SH-SY5Y (cell line): ENCODE measurements around the gene ECM2.

Source experiments
- GATA2 ChIP-seq: IDR thresholded peaks from 2 replicates; pipeline ENCODE4 v1.6.1; 2011; ENCODE audit warnings: mild to moderate bottlenecking, low read depth, low read length
- GATA3 ChIP-seq: IDR thresholded peaks from 2 replicates; pipeline ENCODE4 v1.6.1; 2011; ENCODE audit warnings: low read depth, mild to moderate bottlenecking, low read length, moderate library complexity

The ECM2 gene

DNA sequence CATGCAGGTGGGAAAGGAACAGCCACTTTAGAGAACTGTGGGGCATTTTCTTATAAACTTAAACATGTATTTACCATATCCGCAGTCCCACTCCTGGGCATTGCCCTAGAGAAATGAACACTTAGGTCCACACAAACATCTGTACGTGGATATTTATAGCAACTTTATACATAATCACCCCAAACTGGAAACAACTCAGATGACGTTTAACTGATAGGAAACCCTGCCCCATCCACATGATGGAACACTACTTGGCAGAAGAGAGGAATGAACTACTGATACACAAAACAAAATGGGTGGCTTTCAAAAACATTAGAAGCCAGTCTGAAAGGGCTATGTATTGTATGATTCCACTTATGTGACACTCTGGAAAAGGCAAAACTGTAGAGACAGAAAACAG is 22.4 kb downstream of the ECM2 start:
- TF ChIP-seq GATA3: no peak
- TF ChIP-seq GATA2: no peak

DNA sequence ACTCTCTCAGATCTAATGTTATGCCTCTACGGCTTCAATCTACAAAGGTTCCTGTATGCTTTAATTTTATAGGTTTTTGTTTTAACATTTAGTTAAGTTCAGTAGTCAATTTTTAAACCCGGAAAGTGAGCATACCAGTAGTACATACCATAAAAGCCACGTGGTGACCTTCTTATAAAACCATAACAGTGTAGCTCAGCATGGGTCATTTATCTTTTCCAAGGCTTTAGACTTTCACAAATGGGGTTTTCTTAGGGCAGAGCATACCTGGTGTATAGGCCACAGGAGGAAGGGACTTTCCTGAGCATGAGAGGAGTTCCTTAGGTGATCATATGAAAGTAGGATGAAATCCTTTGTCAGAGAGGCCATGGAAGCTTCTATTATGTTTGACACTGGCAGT is 23.2 kb downstream of the ECM2 start:
- TF ChIP-seq GATA2 (no peak), GATA3 (no peak)

DNA sequence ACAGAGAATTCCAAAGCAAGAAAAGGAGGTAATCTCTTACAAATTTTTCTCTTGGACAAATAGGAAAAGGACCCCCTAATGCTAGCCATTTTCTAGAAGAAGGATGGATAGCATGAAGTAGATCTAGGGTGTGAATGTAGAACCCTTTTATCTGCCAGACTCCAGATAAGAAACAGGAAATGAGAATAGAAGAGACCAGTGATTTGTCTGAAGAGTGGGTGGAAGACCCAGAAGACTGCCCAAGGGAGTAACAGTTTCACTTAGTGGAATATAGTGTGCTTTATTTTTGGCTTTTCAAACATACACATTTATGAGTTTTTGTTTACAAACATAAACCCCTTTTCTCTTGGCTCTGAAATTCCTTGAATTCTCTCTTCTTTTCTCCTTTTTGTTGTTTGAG is 25.0 kb downstream of the ECM2 start:
- TF ChIP-seq GATA2 (no peak), GATA3 (no peak)

DNA sequence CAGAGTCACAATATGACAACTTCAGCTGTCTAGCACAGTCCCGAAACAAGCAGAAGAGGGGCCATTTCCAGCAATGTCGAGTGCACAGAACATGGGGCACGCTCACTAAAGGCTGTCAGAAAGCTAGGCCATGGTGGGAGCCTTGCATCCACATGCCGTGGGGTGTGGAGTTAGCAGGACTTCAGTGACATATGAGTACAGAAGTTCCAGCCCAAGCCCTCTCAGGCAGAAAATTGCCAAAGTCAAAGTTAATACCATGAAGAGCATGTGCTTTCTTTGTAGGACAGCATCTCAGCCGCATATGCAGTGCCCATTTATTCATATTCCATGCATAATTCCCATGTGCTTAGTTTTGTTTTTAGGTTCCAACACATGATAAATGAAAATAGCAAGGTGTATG is 26.7 kb downstream of the ECM2 start:
- TF ChIP-seq GATA3 (no peak), GATA2 (no peak)

DNA sequence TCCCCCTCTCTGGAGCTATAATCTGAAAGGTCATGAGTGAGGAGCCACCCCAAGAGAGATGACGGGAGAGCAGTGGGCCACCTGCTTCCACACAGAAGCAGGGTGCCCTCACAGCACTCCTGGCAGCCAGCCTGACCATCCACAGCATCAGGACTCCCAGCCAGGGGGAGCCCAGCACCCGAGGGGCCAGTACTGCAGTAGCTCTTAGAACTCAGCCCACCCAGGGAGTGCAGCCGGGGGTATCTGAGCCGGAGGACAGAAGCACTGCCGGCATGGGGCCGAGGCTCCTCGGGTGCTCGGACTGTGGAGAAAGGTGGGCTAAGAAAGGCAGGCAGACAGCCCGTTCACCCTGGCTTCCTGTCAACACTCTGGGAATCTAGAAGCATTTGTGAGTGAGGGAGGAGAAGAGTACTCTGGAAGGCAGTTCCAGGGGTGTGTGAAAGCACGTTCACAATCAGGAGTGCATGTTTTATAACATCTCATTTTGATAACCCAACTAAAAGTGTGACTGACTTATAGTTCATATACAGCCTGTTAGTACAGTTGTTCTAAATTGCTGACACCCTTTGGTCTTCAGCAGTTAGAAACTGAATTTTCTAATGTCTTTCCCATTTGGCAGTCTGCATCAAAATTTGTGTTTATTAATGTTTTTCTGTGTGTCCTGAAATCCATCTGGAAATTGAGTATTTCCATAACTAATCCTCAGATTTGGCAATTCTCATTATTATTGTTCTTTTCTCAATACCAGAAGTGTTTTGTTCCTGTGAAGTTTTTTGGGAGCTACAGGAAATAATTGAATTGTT is 27.6 kb downstream of the ECM2 start:
- TF ChIP-seq GATA2: no peak
- TF ChIP-seq GATA3: no peak

DNA sequence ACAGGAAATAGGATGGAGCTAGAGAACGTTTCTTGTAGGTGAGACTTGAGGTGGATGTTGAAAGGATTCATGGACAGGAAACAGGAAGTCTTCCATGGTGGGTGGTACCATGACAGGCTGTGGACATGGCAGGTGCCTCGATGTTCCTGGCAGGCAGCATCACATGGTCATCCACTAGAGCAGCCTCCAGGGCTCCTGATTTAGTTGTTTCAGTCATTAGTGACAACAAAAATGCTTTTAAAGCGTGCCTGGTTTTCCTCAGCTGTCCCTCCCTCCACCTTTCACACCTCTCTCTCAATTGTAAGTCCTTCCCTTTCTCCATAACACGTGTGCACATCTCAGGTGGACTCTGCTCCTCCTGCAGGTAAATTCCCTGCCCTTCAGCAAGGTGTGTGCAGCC is 28.3 kb downstream of the ECM2 start:
- TF ChIP-seq GATA2 (no peak), GATA3 (no peak)

DNA sequence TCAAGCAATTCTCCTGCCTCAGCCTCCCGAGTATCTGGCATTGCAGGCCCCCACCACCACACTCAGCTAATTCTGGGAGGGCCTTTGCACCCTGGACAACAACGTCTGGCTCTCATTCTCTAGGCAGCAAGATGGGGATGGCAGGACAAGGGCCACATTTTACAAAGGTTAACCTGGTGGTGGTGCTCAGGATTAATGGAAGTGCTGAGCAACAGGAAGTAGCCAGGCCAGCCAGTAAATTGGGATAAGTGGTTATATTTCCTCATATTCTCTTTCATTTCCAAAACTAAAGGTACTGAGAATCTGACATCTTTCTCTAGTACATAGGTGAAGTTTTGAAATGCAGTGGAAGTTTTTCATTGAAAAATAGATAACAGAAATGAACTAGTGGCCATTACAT is 28.8 kb downstream of the ECM2 start:
- no peak for TF ChIP-seq GATA2
- TF ChIP-seq GATA3: no peak

DNA sequence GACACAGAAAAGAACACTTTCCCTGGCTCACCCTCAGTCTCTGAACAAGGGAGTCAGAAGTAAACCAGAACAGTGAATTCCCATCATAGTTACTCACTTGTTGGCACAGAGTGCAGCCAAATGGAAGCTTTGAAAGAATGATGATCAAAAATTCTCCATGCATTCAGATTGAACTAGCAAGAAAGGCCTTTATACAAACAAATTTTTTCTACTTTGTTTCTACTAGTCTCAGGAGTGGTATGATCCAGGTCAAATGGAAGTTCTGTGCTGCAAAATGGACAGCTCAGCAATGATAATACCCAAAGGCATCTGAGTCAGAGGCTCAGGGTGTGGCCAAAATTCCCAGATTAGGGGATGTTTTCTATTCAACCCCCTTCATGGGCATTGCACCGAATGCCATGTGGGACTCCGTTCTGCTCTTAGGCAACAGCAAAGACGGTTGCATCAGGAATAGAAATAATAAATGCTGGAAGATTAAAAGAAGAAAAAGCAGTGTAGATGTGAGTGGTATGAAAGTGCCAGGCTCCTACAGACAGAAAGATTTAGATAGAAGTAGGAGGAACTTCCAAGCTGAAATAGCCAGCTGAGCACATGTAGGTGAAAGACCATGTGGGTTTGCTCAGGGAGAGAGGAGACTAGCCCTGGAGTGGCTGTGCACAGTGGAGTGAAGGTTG is 29.5 kb downstream of the ECM2 start:
- no peak for TF ChIP-seq GATA2
- TF ChIP-seq GATA3: no peak

DNA sequence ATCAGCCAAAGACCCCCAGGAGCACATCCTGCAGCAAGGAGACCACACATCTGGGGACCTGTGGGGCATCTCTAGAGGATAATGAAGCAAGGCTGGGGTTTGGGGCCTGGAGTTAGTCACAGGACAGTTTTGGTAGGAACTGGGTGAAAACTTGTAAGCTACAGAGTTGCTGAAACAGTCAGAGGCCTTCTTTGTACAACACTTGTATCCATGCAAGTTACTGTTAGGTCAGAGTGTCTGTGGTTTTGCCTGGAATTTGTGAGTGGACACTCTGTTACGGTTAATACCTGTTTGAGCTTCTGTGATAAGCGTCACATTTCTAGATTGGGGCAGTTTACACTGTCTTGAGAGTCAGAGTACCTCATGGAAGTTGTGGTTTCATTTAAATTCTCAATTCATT is 30.9 kb downstream of the ECM2 start:
- TF ChIP-seq GATA2 (no peak), GATA3 (no peak)

DNA sequence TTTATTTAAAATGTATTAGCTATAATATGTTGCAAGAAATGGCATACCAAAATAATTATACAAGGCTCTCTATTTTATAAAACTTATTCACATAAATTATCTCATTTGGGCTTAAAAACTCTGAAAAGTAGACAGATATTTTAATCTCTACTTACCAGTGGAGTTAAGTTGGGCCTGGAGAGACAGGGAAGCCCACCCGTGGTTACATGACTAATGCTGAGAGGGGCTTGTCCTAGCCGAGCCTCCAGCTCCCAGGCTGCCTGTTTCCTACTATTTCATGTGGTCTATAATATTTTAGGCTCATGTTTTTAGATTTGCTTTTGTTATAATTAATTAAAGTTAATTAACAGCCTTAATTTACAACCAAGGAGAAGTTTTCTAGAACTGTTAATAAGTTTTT is 32.6 kb downstream of the ECM2 start:
- no peak for TF ChIP-seq GATA3
- no peak for TF ChIP-seq GATA2

DNA sequence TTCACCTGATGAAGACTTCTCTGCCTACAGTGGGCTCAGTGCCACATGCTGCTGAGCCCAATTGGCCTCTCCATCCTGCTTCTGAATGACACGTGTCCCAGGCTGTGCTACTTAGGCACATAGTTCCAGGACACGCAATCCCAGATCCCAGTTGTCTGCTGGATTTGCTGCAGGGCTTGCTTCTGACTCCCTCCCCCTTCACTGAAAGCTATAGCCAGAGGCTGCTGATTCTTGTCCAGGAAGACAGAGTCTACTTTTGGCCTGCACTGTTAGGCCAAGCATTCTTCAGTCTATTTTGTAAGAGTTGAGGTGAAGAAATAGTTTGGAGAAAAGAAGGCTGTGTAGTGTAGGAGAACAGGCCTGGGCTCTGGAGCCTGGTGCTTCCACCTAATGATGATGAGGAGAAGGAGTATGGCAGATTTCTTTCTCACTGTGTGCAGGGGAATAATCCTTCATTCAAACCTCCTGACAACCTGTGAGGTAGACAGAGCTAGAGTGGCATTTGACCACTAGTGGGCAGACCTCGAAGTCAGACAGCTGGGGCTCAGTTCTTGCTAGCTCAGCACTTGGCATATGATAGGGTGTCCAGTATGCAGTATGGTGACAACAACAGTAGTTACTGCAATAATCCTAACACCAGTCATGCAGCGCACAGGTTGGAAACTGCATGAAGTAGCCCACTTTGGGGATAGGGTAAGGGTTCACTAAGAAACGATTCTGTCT is 34.0 kb downstream of the ECM2 start:
- TF ChIP-seq GATA3 (no peak), GATA2 (no peak)

DNA sequence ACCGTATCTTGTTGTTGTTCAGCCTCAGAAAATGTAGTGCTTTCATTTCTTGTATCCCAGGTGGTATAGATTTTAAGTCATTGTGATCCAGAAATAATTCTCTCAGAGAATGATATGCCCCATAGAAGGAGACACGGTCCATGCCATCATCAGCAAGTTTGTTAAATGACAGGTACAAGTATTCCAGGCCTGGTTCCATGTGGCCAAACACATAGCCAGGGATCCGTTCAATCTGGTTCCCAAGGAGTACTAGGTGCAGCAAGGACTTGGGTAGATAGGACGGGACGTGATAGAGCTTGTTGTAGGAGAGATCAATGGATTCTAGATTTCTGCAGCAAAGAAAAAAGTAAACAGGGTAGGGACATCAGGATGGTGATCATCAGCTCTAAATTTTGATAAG is 35.1 kb downstream of the ECM2 start:
- TF ChIP-seq GATA3 (no peak), GATA2 (no peak)

DNA sequence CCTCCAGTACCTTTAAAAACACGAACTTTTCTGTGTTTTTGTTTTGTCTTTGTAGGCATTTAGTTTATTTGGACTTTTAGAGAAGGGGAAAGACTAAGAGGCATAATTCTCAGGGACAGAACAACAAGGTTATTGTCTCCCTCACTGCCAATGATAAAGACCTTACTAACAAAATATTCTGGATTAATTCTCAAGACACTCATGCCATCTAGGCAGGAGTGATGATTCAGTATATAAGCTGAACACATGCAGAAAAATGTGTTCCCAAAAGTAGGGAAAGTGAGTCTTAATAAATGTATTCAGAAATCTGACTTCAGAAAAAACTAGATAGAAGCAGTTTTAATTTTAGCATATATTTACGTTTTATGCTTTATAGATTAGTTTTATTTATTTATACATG is 36.1 kb downstream of the ECM2 start:
- no peak for TF ChIP-seq GATA3
- no peak for TF ChIP-seq GATA2

DNA sequence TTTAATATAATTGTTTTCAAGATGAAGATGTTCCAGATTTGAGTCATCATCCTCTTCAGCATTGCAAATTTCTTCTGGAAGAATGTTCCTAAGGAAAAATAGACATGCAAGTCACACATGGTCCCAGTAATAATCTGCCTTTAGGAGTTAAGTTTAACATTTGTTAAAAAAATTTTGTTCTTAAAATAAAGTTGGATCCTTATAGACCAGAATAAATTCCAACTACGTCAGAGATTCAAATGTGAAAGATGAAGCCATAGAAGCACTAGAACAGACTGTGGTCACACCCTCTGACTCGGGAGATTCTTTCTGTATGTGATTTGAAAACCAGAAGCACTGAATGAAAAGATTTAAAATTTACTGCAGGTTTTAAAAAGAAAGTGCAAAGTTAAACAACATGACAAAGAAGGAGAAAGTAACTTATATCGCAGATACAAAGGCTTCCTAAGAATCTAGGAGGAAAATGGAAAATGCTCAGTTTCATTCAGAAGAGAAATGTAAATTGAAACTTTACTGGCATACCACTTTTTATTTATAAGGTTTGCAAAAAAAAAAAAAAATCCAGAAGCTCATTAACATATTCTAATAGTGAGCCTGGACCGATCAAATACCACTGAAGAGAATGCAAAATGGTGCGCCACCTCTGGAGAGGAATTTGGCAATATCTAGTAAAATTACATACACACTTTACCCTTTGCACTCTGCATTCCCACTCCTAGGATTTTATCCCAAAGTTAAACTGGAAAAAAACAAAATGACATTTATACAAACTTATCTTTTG is 39.2 kb downstream of the ECM2 start:
- TF ChIP-seq GATA2 (no peak), GATA3 (no peak)
